ENCODE results near the gene SLMAP.

SLMAP gene

GRCh38 chr3:57755741-57756527 lies at the start of gene SLMAP:
Gene SLMAP, plus strand, starts transcription at chr3:57756309. Its CDS starts 1,343 bp downstream, at chr3:57757652.
- Histone ChIP-seq H3K9me3 (ENCODE audit: control insufficient read depth, low read depth, low read length) (no peaks in the 10 kb centered on the region), H3K9ac (ENCODE audit: low read length) (peak within 1 kb of the TSS; percentile 93), H3K4me3 (ENCODE audit: low read length) (peak within 1 kb of the TSS; percentile 89), H3K36me3 (ENCODE audit: control insufficient read depth, low read depth, low read length) (peaks cover 7% of the 10 kb centered on the region), H3K27me3 (ENCODE audit: control insufficient read depth, insufficient read depth, low read length) (peaks cover 9% of the 10 kb centered on the region), H3K27ac (ENCODE audit: low read length) (peak within 1 kb of the TSS; percentile 99), H3K4me1 (ENCODE audit: control insufficient read depth, low read depth, low read length) (peaks cover 13% of the 10 kb centered on the region)

- Histone ChIP-seq H3K4me1 (ENCODE audit: control insufficient read depth, low read depth, low read length) (no peaks in the 10 kb centered on the region), H3K27me3 (ENCODE audit: control insufficient read depth, insufficient read depth, low read length) (no peaks in the 10 kb centered on the region), H3K4me3 (ENCODE audit: low read length) (no peak overlapping the region), H3K36me3 (ENCODE audit: control insufficient read depth, low read depth, low read length) (no peaks in the 10 kb centered on the region), H3K27ac (ENCODE audit: low read length) (no peak overlapping the region), H3K9ac (ENCODE audit: low read length) (no peak overlapping the region), H3K9me3 (ENCODE audit: control insufficient read depth, low read depth, low read length) (peaks cover 4% of the 10 kb centered on the region)
These were observed 49.6 kb upstream of the SLMAP start for GRCh38 chr3:57706462-57706861.

- no peaks in the 10 kb centered on the region for H3K4me1 ChIP-seq (ENCODE audit: control insufficient read depth, low read depth, low read length)
- no peak overlapping the region for H3K27ac ChIP-seq (ENCODE audit: low read length)
- H3K9ac ChIP-seq (ENCODE audit: low read length) = no peak overlapping the region
- H3K27me3 ChIP-seq (ENCODE audit: control insufficient read depth, insufficient read depth, low read length) = no peaks in the 10 kb centered on the region
- H3K4me3 ChIP-seq (ENCODE audit: low read length) = no peak overlapping the region
- H3K9me3 ChIP-seq (ENCODE audit: control insufficient read depth, low read depth, low read length) = peaks cover 4% of the 10 kb centered on the region
- H3K36me3 ChIP-seq (ENCODE audit: control insufficient read depth, low read depth, low read length) = no peaks in the 10 kb centered on the region
These were observed 47.1 kb upstream of the SLMAP start for GRCh38 chr3:57709031-57709430.

- Histone ChIP-seq H3K4me3 (ENCODE audit: low read length) (no peak overlapping the region), H3K9ac (ENCODE audit: low read length) (no peak overlapping the region), H3K4me1 (ENCODE audit: control insufficient read depth, low read depth, low read length) (no peaks in the 10 kb centered on the region), H3K9me3 (ENCODE audit: control insufficient read depth, low read depth, low read length) (peaks cover 4% of the 10 kb centered on the region), H3K27ac (ENCODE audit: low read length) (no peak overlapping the region), H3K27me3 (ENCODE audit: control insufficient read depth, insufficient read depth, low read length) (no peaks in the 10 kb centered on the region), H3K36me3 (ENCODE audit: control insufficient read depth, low read depth, low read length) (no peaks in the 10 kb centered on the region)
These were observed 46.5 kb upstream of the SLMAP start for GRCh38 chr3:57709559-57709958.

- no peaks in the 10 kb centered on the region for H3K9me3 ChIP-seq (ENCODE audit: control insufficient read depth, low read depth, low read length)
- H3K4me1 ChIP-seq (ENCODE audit: control insufficient read depth, low read depth, low read length) = no peaks in the 10 kb centered on the region
- no peaks in the 10 kb centered on the region for H3K27me3 ChIP-seq (ENCODE audit: control insufficient read depth, insufficient read depth, low read length)
- H3K9ac ChIP-seq (ENCODE audit: low read length) = no peak overlapping the region
- H3K36me3 ChIP-seq (ENCODE audit: control insufficient read depth, low read depth, low read length) = no peaks in the 10 kb centered on the region
- no peak overlapping the region for H3K27ac ChIP-seq (ENCODE audit: low read length)
- no peak overlapping the region for H3K4me3 ChIP-seq (ENCODE audit: low read length)
These were observed 40.4 kb upstream of the SLMAP start for GRCh38 chr3:57715686-57716085.

GRCh38 chr3:57717205-57717868 lies 38.8 kb upstream of the SLMAP start:
- no peak overlapping the region for H3K4me3 ChIP-seq (ENCODE audit: low read length)
- no peak overlapping the region for H3K27ac ChIP-seq (ENCODE audit: low read length)
- H3K4me1 ChIP-seq (ENCODE audit: control insufficient read depth, low read depth, low read length) = no peaks in the 10 kb centered on the region
- no peaks in the 10 kb centered on the region for H3K36me3 ChIP-seq (ENCODE audit: control insufficient read depth, low read depth, low read length)
- no peak overlapping the region for H3K9ac ChIP-seq (ENCODE audit: low read length)
- H3K9me3 ChIP-seq (ENCODE audit: control insufficient read depth, low read depth, low read length) = no peaks in the 10 kb centered on the region
- no peaks in the 10 kb centered on the region for H3K27me3 ChIP-seq (ENCODE audit: control insufficient read depth, insufficient read depth, low read length)

GRCh38 chr3:57718118-57718517 lies 38.0 kb upstream of the SLMAP start:
- no peak overlapping the region for H3K4me3 ChIP-seq (ENCODE audit: low read length)
- no peak overlapping the region for H3K9ac ChIP-seq (ENCODE audit: low read length)
- no peaks in the 10 kb centered on the region for H3K9me3 ChIP-seq (ENCODE audit: control insufficient read depth, low read depth, low read length)
- no peak overlapping the region for H3K27ac ChIP-seq (ENCODE audit: low read length)
- H3K4me1 ChIP-seq (ENCODE audit: control insufficient read depth, low read depth, low read length) = no peaks in the 10 kb centered on the region
- H3K27me3 ChIP-seq (ENCODE audit: control insufficient read depth, insufficient read depth, low read length) = no peaks in the 10 kb centered on the region
- H3K36me3 ChIP-seq (ENCODE audit: control insufficient read depth, low read depth, low read length) = no peaks in the 10 kb centered on the region

GRCh38 chr3:57726397-57726796 lies 29.7 kb upstream of the SLMAP start:
- H3K36me3 ChIP-seq (ENCODE audit: control insufficient read depth, low read depth, low read length) = no peaks in the 10 kb centered on the region
- no peaks in the 10 kb centered on the region for H3K9me3 ChIP-seq (ENCODE audit: control insufficient read depth, low read depth, low read length)
- no peaks in the 10 kb centered on the region for H3K4me1 ChIP-seq (ENCODE audit: control insufficient read depth, low read depth, low read length)
- no peak overlapping the region for H3K9ac ChIP-seq (ENCODE audit: low read length)
- H3K27ac ChIP-seq (ENCODE audit: low read length) = no peak overlapping the region
- no peak overlapping the region for H3K4me3 ChIP-seq (ENCODE audit: low read length)
- H3K27me3 ChIP-seq (ENCODE audit: control insufficient read depth, insufficient read depth, low read length) = no peaks in the 10 kb centered on the region

- Histone ChIP-seq H3K4me3 (ENCODE audit: low read length) (no peak overlapping the region), H3K27me3 (ENCODE audit: control insufficient read depth, insufficient read depth, low read length) (no peaks in the 10 kb centered on the region), H3K9me3 (ENCODE audit: control insufficient read depth, low read depth, low read length) (no peaks in the 10 kb centered on the region), H3K27ac (ENCODE audit: low read length) (no peak overlapping the region), H3K4me1 (ENCODE audit: control insufficient read depth, low read depth, low read length) (no peaks in the 10 kb centered on the region), H3K9ac (ENCODE audit: low read length) (no peak overlapping the region), H3K36me3 (ENCODE audit: control insufficient read depth, low read depth, low read length) (no peaks in the 10 kb centered on the region)
These were observed 29.0 kb upstream of the SLMAP start for GRCh38 chr3:57727106-57727505.

- no peak overlapping the region for H3K27ac ChIP-seq (ENCODE audit: low read length)
- H3K27me3 ChIP-seq (ENCODE audit: control insufficient read depth, insufficient read depth, low read length) = no peaks in the 10 kb centered on the region
- H3K4me1 ChIP-seq (ENCODE audit: control insufficient read depth, low read depth, low read length) = no peaks in the 10 kb centered on the region
- no peak overlapping the region for H3K4me3 ChIP-seq (ENCODE audit: low read length)
- no peak overlapping the region for H3K9ac ChIP-seq (ENCODE audit: low read length)
- no peaks in the 10 kb centered on the region for H3K36me3 ChIP-seq (ENCODE audit: control insufficient read depth, low read depth, low read length)
- H3K9me3 ChIP-seq (ENCODE audit: control insufficient read depth, low read depth, low read length) = no peaks in the 10 kb centered on the region
These were observed 26.6 kb upstream of the SLMAP start for GRCh38 chr3:57729334-57730045.

GRCh38 chr3:57730682-57731081 lies 25.4 kb upstream of the SLMAP start:
- Histone ChIP-seq H3K27me3 (ENCODE audit: control insufficient read depth, insufficient read depth, low read length) (no peaks in the 10 kb centered on the region), H3K9me3 (ENCODE audit: control insufficient read depth, low read depth, low read length) (no peaks in the 10 kb centered on the region), H3K9ac (ENCODE audit: low read length) (no peak overlapping the region), H3K4me1 (ENCODE audit: control insufficient read depth, low read depth, low read length) (no peaks in the 10 kb centered on the region), H3K27ac (ENCODE audit: low read length) (no peak overlapping the region), H3K36me3 (ENCODE audit: control insufficient read depth, low read depth, low read length) (no peaks in the 10 kb centered on the region), H3K4me3 (ENCODE audit: low read length) (no peak overlapping the region)

Measured in iPS-18a (cell line).